H9 (cell line): ENCODE measurements around the gene RAI1. TPM values are rescaled to one million over a fixed set of nuclear protein-coding genes. Genes with fewer than 3 reads are reported as not detected.

Source experiments
- DNase-seq: peaks from one replicate; pipeline ENCODE4 v3.0.0-alpha.2; 2017
- H2AFZ ChIP-seq: one replicate; pipeline ENCODE4 v1.6.1; 2013; ENCODE audit warnings: mild to moderate bottlenecking, low read length, control low read depth, moderate library complexity
- H2AK5ac ChIP-seq: 2 replicates; pipeline ENCODE4 v1.6.1; 2013; ENCODE audit warnings: low read length, control low read depth, mixed read lengths; ENCODE audit not compliant: insufficient read length
- H2BK120ac ChIP-seq: one replicate; pipeline ENCODE4 v1.6.1; 2013; ENCODE audit warnings: low read depth, mild to moderate bottlenecking, low read length, control low read depth, inconsistent platforms; ENCODE audit not compliant: poor library complexity, severe bottlenecking
- H2BK12ac ChIP-seq: 2 replicates; pipeline ENCODE4 v1.6.1; 2013; ENCODE audit warnings: low read length, control low read depth, mixed read lengths, low read depth; ENCODE audit not compliant: insufficient read length
- H2BK15ac ChIP-seq: 2 replicates; pipeline ENCODE4 v1.6.1; 2013; ENCODE audit warnings: low read depth, low read length, control low read depth
- H2BK20ac ChIP-seq: one replicate; pipeline ENCODE4 v1.6.1; 2013; ENCODE audit warnings: low read depth, mild to moderate bottlenecking, low read length, control low read depth, inconsistent platforms; ENCODE audit not compliant: poor library complexity, severe bottlenecking
- H2BK5ac ChIP-seq: 2 replicates; pipeline ENCODE4 v1.6.1; 2013; ENCODE audit warnings: low read length, control low read depth, mixed read lengths; ENCODE audit not compliant: insufficient read length
- H3K14ac ChIP-seq: 2 replicates; pipeline ENCODE4 v1.6.1; 2013; ENCODE audit warnings: low read length, control low read depth; ENCODE audit not compliant: insufficient read depth
- H3K18ac ChIP-seq: 2 replicates; pipeline ENCODE4 v1.6.1; 2013; ENCODE audit warnings: low read depth, mild to moderate bottlenecking, mixed read lengths, low read length, control low read depth; ENCODE audit not compliant: insufficient read length
- H3K23ac ChIP-seq: 2 replicates; pipeline ENCODE4 v1.6.1; 2013; ENCODE audit warnings: low read length, control low read depth, mixed read lengths, low read depth; ENCODE audit not compliant: insufficient read length
- H3K23me2 ChIP-seq: 2 replicates; pipeline ENCODE4 v1.6.1; 2013; ENCODE audit warnings: low read depth, mild to moderate bottlenecking, mixed read lengths, low read length, control low read depth; ENCODE audit not compliant: insufficient read length, poor library complexity, severe bottlenecking
- H3K27ac ChIP-seq: 2 replicates; pipeline ENCODE4 v1.5.1; 2013; ENCODE audit warnings: low read length, control low read depth, mixed read lengths, low read depth; ENCODE audit not compliant: insufficient read length
- H3K27me3 ChIP-seq: 2 replicates; pipeline ENCODE4 v1.6.1; 2013; ENCODE audit warnings: low read length, control low read depth, inconsistent platforms; ENCODE audit not compliant: insufficient read depth
- H3K4ac ChIP-seq: 2 replicates; pipeline ENCODE4 v1.6.1; 2013; ENCODE audit warnings: low read depth, mild to moderate bottlenecking, control low read depth, inconsistent platforms, low read length, moderate library complexity
- H3K4me1 ChIP-seq: 2 replicates; pipeline ENCODE4 v1.6.1; 2013; ENCODE audit warnings: low read length, control low read depth, inconsistent platforms; ENCODE audit not compliant: insufficient read depth
- H3K4me2 ChIP-seq: 2 replicates; pipeline ENCODE4 v1.6.1; 2013; ENCODE audit warnings: low read length, control low read depth, mixed read lengths; ENCODE audit not compliant: insufficient read length, insufficient read depth
- H3K56ac ChIP-seq: 2 replicates; pipeline ENCODE4 v1.6.1; 2013; ENCODE audit warnings: low read depth, mild to moderate bottlenecking, mixed read lengths, low read length, control low read depth; ENCODE audit not compliant: insufficient read length
- H3K79me1 ChIP-seq: 2 replicates; pipeline ENCODE4 v1.6.1; 2013; ENCODE audit warnings: low read depth, mild to moderate bottlenecking, moderate library complexity, low read length, control low read depth, inconsistent platforms; ENCODE audit not compliant: insufficient read depth, poor library complexity, severe bottlenecking
- H3K79me2 ChIP-seq: 2 replicates; pipeline ENCODE4 v1.6.1; 2013; ENCODE audit warnings: low read length, control low read depth, inconsistent platforms; ENCODE audit not compliant: insufficient read depth
- H3K9ac ChIP-seq: 2 replicates; pipeline ENCODE4 v1.6.1; 2013; ENCODE audit warnings: low read length, control low read depth, mixed read lengths; ENCODE audit not compliant: insufficient read length; ENCODE audit errors: extremely low read depth
- H3K9me3 ChIP-seq: one replicate; pipeline ENCODE4 v1.6.1; 2013; ENCODE audit warnings: low read depth, low read length, inconsistent platforms; ENCODE audit not compliant: control insufficient read depth
- H3T11ph ChIP-seq: one replicate; pipeline ENCODE4 v1.6.1; 2013; ENCODE audit warnings: mild to moderate bottlenecking, low read length, control low read depth, inconsistent platforms
- H4K20me1 ChIP-seq: one replicate; pipeline ENCODE4 v1.6.1; 2013; ENCODE audit not compliant: control insufficient read depth, insufficient read length, insufficient read depth
- H4K5ac ChIP-seq: 2 replicates; pipeline ENCODE4 v1.6.1; 2013; ENCODE audit warnings: low read depth, mild to moderate bottlenecking, mixed read lengths, low read length, control low read depth; ENCODE audit not compliant: insufficient read length
- H4K8ac ChIP-seq: replicated peaks from 2 replicates; pipeline ENCODE4 v1.6.1; 2013; ENCODE audit warnings: low read length, control low read depth, mixed read lengths, low read depth; ENCODE audit not compliant: insufficient read length
- H4K91ac ChIP-seq: 2 replicates; pipeline ENCODE4 v1.6.1; 2013; ENCODE audit warnings: low read depth, mild to moderate bottlenecking, moderate library complexity, mixed read lengths, low read length, control low read depth; ENCODE audit not compliant: insufficient read length
- H3K27ac Mint-ChIP-seq, 3 experiments: 2 replicates in 2 of 3; 3 replicates in 1 of 3; pipeline ENCODE4 v1.8.0; 2020 to 2021; ENCODE audit warnings: mixed read lengths in 3 of 3, mild to moderate bottlenecking in 1 of 3, moderate library complexity in 1 of 3
- H3K27me3 Mint-ChIP-seq: 2 replicates; pipeline ENCODE4 v1.8.0; 2021; ENCODE audit warnings: low read depth, mild to moderate bottlenecking, moderate library complexity, mixed read lengths
- H3K36me3 Mint-ChIP-seq, 3 experiments: 2 replicates in 2 of 3; 3 replicates in 1 of 3; pipeline ENCODE4 v1.8.0; 2020 to 2021; ENCODE audit warnings: low read depth in 3 of 3, mixed read lengths in 3 of 3; ENCODE audit not compliant: insufficient read depth in 1 of 3
- H3K4me1 Mint-ChIP-seq, 2 experiments: 2 replicates each; pipeline ENCODE4 v1.8.0; 2020; ENCODE audit warnings: mixed read lengths in 2 of 2
- H3K4me3 Mint-ChIP-seq, 2 experiments: 2 replicates in 1 of 2; 3 replicates in 1 of 2; pipeline ENCODE4 v1.8.0; 2020 to 2021; ENCODE audit warnings: mild to moderate bottlenecking in 2 of 2, mixed read lengths in 2 of 2, moderate library complexity in 1 of 2
- H3K9me3 Mint-ChIP-seq, 2 experiments: 2 replicates in 1 of 2; 3 replicates in 1 of 2; pipeline ENCODE4 v1.8.0; 2020; ENCODE audit warnings: mild to moderate bottlenecking in 2 of 2, mixed read lengths in 2 of 2, moderate library complexity in 1 of 2
- WGBS: extraction: QIAGEN DNeasy Blood & Tissue Kit; methylation state at CpG from one replicate; pipeline ENCODE4 v1.1.7; 2013; ENCODE audit warnings: missing lambda C conversion rate, low lambda C conversion rate, mixed read lengths; ENCODE audit not compliant: insufficient read length; ENCODE audit errors: extremely low coverage; 5-methylcytosine and 5-hydroxymethylcytosine counted together
- total RNA-seq: library from RNA; stranded (reverse); gene quantifications from 2 replicates; pipeline ENCODE4 v1.2.1, GENCODE V29; 2021
- TF ChIP-seq, protein P1 (sequence below): fragments of 200-600 bp; sonication (generic); conservative IDR thresholded peaks from 3 replicates; pipeline ENCODE4 v1.8.0; 2021; ENCODE audit warnings: antibody characterized with exemption, mild to moderate bottlenecking

The RAI1 gene
- total RNA-seq, 1 experiment from 2014 or later = 1.5 TPM

DNA sequence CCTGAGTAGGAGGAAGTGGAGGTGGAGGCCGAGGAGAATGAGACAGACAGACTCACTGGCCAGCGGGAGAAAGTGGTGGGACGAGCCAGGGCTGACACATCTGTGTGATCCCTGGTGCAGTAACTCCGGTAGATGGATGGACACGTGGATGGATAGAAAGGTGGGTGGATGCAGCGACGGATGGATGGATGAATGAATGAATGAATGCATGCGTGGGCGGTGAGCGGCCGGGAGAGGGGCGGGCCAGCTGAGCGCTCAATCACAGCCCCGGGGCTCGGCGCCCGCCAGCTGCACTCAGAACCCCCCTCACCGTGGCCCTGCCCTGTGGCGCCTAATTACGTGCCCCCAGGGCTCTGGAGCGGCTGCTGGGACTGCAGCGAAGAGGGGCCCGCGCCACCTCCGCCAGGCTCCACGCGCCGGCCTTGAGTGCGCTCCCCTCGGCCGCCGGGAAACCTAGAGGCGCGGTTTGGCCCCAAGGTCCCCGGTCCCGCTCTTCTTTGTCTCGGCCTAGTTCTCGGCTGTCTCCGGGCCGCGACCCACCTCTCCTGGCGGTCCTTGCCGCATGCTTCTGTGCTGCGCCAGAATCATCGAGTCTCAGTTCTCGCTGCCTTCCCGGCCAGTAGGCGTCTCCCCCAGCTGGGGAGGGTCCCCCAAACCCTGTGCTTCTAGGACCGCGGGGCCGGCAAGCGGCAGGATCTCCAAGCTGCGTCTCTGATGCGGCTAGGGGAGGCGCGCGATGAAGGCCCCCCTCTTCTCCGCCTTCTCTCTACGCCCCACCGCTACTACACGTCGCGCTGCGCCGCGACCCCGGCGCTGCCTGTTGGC is 41.0 kb downstream of the RAI1 start:
- Histone ChIP-seq H3K27ac (no peak overlapping the region), H4K91ac (no peak overlapping the region), H4K5ac (no peak overlapping the region), H3K4me2 (peak overlapping the region; percentile 39), H3K23ac (no peak overlapping the region), H2BK120ac (no peak overlapping the region), H3K23me2 (peaks cover 9% of the 10 kb centered on the region), H3K14ac (no peak overlapping the region), H2AFZ (no peak overlapping the region), H4K20me1 (no peaks in the 10 kb centered on the region), H3K18ac (no peak overlapping the region), H3K4ac (no peak overlapping the region), H4K8ac (no peak overlapping the region), H2BK15ac (no peak overlapping the region), H3K56ac (no peak overlapping the region), H3K9ac (no peak overlapping the region), H3K27me3 (peaks cover 89% of the 10 kb centered on the region), H2AK5ac (no peak overlapping the region), H3T11ph (no peak overlapping the region), H3K4me1 (no peaks in the 10 kb centered on the region; the same call in 1 of the 2 replicates), H3K79me2 (no peaks in the 10 kb centered on the region), H3K79me1 (no peaks in the 10 kb centered on the region), H2BK5ac (no peak overlapping the region), H2BK20ac (no peak overlapping the region), H3K9me3 (no peaks in the 10 kb centered on the region), H2BK12ac (no peak overlapping the region)
- TF ChIP-seq, protein P1, sequence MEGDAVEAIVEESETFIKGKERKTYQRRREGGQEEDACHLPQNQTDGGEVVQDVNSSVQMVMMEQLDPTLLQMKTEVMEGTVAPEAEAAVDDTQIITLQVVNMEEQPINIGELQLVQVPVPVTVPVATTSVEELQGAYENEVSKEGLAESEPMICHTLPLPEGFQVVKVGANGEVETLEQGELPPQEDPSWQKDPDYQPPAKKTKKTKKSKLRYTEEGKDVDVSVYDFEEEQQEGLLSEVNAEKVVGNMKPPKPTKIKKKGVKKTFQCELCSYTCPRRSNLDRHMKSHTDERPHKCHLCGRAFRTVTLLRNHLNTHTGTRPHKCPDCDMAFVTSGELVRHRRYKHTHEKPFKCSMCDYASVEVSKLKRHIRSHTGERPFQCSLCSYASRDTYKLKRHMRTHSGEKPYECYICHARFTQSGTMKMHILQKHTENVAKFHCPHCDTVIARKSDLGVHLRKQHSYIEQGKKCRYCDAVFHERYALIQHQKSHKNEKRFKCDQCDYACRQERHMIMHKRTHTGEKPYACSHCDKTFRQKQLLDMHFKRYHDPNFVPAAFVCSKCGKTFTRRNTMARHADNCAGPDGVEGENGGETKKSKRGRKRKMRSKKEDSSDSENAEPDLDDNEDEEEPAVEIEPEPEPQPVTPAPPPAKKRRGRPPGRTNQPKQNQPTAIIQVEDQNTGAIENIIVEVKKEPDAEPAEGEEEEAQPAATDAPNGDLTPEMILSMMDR = peak; percentile 22; the same call in 1 of the 3 replicates
- Mint-ChIP-seq H3K27me3 (peaks cover 100% of the 10 kb centered on the region), H3K27ac (no peak overlapping the region), H3K36me3 (peaks cover 0 to 2% (median 0%) of the 10 kb centered on the region in 3 experiments; a peak in 2 of 7 replicates), H3K4me3 (peak overlapping the region; percentile 25 to 89), H3K4me1 (peaks cover 28 to 36% of the 10 kb centered on the region in 2 experiments), H3K9me3 (no peaks in the 10 kb centered on the region; a peak in 1 of 5 replicates)
- peak; percentile 67 for DNase-seq
- no CpG with 5 or more reads among the region's 68 CpGs for WGBS
